ENCODE results near the gene WNT7B.

Gene WNT7B

DNA sequence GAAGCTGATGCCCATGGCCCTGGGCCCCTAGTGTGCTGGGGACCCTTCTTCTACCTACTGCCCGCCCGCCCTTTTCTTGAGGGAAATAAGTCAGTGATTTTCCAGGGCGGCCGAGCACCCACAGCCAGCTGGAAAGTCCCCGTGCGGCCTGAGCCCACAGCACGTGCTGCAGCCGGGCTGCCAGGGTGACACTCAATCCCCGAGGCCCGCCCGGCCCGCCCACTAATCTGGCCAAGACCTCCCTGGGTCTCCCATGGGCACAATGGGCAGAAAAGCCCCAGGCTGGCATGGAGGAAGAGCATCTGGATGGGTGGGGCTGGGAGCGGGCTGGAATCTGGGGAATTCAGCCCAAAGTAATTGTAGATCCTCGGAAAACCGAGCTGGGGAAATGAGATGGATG lies 24.8 kb downstream of the WNT7B start:
- DNase-seq: no peak

- no peak for DNase-seq
These were observed 27.1 kb downstream of the WNT7B start for GRCh38 chr22:45949891-45950290.

DNA sequence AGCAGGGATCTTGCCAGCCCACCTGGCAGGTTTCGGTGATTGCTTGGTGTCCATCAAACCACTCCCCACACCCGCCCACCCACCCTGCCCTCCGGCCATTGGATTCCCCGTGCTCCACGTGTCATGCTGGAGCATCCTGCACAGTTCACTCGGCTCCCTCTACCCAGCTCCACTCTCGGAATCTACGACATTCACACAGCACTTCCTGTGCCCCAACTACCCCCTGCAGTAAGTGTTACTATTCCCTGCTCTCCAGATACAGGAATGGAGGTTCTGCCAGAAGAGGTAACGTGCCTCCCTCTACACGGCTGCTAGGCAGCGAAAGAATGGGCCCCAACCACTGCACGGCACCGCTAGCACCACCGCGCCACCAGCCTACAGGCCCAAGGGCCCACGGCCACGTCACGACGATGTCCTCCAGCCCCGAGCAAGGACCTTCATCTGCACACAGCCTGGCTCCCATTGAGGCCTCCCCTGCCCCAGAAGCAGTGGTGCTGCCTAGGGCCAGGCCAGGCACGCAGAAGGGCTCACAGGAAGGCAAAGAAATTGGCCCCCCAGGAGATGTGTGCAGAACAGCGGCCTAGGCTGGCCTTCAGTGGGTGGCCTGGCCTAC lies 27.6 kb downstream of the WNT7B start:
- no peak for DNase-seq

GRCh38 chr22:45948081-45948648 lies 28.8 kb downstream of the WNT7B start:
- DNase-seq: no peak

DNA sequence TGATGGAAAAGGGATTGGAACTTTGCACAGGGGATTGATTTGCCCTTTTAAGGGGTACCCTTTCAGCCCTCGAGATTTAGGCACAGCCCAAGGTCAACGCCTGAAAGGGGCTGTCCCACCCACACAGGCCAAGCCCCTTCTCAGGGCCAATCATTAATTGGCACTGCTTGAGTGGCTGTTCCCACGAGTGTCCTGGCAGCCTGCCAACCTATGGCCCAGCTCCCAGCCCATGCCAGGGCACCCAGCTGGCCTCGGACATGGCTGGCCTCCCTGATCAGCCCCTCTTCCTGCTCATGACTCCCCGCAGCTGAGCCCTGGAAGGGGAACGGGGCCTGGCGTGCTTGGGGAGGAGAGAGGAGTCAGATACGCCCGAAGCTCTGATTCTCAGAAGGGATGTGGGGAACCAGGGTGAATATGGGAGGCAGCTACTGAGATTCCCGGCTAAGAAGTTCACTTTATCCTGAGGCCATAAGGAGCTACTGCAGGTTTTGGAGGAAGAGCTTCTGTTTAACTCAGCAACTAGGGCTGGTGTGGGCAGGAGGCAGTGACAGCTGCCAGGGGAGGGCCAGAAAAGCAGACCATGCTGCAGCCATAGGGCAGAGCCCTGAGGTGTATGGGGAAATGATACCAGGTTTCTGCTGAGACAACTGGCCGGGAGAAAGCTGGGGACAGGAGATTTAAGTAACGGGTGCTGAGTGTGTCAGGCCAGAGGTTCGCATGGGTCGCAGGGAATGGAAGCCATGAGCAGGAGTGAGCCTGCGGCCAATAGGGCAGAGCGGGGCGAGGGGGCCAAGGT lies 30.0 kb downstream of the WNT7B start:
- no peak for DNase-seq

DNA sequence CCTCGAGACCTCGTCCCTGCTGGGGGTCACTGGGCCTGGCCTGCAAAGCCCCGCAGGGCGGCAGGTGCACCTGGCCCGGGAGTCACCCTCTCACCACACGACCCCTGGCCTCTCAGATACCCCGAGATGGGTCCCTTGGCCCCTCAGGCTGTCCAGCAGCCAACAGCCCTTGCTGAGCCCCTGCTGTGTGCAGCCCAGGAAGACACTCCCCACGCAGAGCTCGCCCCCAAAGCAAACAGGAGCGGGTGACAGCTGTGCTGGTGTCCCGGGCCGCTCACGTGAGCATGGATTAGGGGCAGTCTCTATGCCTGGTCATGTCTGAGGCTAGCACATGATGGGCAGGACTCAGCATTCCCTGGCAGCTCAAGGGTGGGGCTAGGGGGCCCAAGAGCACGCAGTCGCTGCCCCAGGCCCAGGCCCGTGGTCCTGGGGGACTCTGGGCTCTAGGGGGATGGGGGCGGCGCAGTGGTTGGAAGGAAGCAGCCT lies 31.3 kb downstream of the WNT7B start:
- DNase-seq: no peak

GRCh38 chr22:45942787-45943493 lies 34.0 kb downstream of the WNT7B start:
- no peak for DNase-seq

- no peak for DNase-seq
These were observed 34.6 kb downstream of the WNT7B start for GRCh38 chr22:45942344-45942743.

DNA sequence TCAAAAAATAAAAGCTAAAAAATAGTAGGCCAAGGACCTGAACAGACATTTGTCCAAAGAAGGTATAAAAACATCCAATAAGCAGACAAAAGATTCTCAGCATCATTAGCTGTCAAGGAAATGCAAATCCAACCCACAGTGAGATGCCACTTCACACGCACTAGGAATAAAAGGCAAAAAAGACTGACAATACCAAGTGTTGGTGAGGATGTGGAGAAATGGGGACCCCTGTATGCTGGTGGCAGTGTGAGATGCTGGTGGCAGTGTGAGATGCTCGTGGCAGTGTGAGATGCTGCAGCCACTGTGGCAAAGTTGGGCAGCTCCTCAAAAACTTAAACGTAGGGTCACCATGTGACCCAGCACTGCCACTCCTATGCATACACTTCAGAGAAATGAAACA lies 38.0 kb downstream of the WNT7B start:
- DNase-seq: no peak

DNA sequence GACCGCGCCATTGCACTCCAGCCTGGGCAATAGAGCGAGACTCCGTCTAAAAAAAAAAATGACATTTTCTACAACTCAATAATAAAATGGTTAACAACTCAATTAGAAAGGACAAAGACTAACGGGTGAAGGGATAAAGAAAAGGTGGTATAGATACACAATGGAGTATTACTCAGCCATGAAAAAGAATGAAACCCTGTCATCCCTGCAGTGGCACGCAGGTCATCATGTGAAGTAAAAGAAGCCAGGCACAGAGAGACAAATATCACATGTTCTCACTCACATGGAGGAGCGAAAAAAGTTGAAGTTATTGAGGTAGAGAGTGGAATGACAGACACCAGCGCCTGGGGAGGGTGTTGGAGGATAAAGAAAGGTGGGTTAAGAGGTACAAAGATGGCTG lies 39.0 kb downstream of the WNT7B start:
- DNase-seq: no peak

DNA sequence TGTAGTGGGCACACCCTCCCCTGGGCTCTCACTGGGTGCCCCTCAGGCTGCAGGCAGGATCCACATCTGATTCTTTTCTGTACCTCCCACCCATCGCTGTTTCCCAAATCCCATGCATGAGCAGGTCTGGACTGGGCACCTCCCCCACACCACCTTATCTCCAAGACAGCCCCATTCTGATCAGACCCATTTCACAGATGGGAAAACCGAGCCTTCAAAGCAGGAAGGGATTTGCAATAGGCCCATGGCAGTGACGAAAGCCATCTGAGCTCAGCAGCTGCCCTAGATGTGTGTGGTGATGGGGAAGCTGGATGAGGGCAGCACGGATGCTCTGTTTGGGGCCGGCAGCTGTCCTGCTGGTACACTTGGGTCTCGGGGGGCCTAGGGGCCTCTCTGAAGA lies 41.4 kb downstream of the WNT7B start:
- DNase-seq: no peak

DNA sequence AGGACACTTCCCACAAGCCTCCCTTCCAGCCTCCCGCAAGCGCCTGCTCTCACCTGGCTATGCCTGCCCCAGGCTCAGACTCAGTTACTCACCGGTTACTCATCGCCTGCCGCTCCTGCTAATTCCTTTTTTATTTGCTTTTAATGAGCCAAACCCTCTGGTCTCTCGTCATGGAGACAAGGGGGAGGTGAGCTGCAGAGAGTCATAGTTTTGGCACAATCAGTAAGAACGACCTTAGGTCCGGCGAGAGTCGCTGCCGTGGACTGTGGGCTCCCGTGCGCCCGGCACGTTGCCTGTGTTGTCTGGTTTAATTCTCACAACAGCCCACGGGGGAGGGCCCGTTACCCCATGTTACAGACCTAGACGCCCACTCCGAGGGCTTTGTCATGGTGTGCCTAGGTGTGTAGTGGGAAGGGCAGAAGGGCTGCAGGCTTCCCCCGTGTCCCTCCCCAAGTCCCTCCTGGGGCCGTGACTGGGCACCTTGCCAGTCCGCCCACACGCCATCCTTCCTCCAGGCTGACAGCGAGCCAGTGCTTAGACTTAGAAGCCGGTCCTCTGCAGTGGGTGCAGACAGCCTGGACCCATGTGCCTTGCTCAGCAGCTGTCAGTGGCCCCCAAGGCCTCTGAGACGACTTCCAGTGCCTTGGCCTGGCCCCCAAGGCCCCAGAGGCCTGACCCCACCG lies 42.2 kb downstream of the WNT7B start:
- DNase-seq: peak; percentile 88

GRCh38 chr22:45934168-45934564 lies 42.8 kb downstream of the WNT7B start:
- DNase-seq: no peak

DNA sequence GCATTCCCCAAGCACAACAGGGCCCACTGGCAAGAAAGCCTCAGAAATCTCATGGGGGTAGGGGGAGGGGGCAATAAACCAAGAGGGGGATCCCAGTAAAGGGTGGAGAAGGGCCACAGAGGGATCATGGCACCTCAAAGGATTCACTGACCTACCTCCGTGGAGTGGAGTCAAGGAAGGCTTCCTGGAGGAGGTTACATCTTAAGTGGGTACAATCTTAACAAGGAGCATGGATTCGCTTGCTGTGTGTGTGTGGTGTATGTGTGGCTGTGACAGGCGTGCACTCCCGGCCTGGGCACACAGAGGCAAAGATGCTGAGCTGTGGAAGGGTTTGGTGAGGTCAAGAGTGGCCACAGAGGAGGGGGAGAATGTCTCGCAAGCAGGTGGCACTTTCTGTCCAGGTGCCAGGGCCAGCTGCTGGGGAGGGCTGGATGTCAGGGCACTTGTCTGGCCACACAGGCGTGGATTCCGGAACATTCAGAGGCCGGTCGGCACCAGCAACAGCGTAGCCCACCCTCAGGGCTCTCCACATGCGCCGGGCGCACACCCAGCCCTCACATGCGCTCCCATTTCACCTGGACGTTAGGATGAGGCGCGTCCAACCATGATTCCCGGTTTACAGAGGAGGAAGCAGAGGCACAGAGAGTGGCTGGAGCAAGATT lies 43.3 kb downstream of the WNT7B start:
- DNase-seq: no peak

DNA sequence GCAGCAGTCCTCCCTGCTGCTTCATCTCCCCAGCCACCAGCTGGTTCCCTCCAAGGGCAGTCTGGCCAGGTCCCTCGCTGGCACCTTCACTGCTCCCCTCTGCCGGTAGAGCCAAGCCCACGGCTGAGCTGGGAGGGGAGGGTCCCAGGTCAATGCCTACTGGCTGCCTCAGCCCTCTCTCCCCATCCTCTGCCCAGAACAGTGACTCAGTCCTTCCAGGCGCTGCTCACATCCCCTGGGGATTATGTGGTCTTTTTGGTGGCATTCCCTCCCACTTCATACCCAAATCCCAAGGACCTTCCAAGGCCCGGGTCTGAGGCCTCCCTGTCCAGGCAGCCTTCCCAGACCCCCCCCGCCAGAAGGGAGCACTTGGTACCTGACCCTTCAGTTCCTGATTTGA lies 44.9 kb downstream of the WNT7B start:
- DNase-seq: peak; percentile 26

DNA sequence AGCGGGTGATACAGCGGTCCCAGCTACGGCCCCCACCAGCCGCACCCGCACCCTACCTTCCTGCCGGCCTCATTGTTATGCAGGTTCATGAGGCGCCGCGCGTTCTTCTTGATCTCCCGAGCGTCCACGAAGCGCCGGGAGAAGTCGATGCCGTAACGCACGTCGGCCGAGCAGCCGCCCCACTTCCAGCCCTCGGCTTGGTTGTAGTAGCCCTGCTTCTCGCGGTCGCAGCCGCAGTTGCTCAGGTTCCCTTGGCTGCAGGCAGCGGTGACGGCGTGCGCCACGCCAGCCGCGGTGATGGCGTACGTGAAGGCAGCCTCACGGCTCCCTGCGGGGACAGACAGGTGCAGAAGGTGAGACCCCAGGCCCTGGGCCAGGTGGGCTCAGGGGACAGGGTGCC lies 45.9 kb downstream of the WNT7B start:
- no peak for DNase-seq

DNA sequence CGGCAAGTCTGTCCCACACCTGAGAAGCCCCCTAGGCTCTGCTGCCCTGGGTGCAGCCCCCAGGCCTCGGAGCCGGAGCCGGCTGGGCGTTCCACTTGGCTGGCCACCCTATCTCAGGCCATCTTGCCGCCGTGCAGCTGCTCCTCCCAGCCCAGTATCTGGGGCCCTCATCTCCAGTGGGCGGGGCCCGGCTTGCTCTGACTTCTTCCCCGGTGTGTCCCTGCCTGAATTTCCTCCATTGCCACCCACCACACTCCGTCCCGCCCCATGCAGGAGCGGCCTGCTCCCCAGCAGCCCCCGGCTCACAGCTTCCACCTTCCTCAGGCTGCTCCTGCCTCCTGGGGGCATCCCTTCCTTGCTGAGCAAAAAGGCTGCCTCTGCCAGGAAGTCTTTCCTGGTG lies 46.6 kb downstream of the WNT7B start:
- no peak for DNase-seq

GRCh38 chr22:45929649-45930048 lies 47.3 kb downstream of the WNT7B start:
- no peak for DNase-seq

DNA sequence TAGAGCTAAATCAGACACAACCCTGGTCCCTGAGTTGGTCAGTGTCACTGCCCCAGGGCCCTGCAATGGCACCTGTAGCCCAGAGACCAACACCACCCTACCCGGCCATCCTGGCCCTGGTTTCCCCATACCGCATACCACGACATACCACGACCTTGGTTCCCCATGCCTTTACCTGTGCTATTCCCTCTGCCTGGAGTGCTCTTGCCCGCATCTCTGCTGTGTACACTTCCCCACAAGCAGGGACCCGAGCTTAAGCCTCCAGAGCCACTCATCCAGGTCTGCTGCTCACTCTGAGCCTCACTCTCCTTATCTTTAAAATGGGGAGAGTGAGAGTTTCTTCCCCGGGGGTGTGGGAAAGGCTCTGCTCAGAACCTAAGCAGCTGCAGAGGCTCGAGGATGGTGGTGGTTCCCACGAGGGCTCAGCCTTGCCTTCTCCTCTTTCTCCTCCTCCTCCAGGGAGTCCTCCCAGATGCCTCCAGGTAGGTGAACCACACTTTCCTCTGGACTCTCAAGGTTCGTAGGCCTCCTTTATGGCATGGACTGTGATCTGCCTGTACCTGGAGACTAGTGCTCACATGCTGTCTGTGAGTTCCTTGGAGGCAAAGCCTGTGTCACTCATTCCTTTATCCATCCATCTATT lies 48.1 kb downstream of the WNT7B start:
- no peak for DNase-seq

GRCh38 chr22:45927059-45927458 lies 49.9 kb downstream of the WNT7B start:
- DNase-seq: no peak

GRCh38 chr22:45926433-45926832 lies 50.5 kb downstream of the WNT7B start:
- no peak for DNase-seq

All from fibroblast of skin of abdomen (primary cell).